HL-60/S4 treated with retinoic acid at 250 ng/mL for 4 days and 3 days (cell line): Measurements from ENCODE around the gene CDH22.

ENCODE experiments used
- in situ Hi-C: fragments of 300-500 bp; cut with MboI; formaldehyde crosslinking; loops from 2 replicates; pipeline ENCODE4 v1.7.0; 2022; ENCODE audit warnings: low sequenced_read_pairs

The CDH22 gene

GRCh38 chr20:46154796-46155195, 153.5 kb downstream of the CDH22 start:
- in situ Hi-C loops = no loop called here

GRCh38 chr20:46154305-46154704, 154.0 kb downstream of the CDH22 start:
- in situ Hi-C loops = no loop called here

GRCh38 chr20:46152824-46153586, 155.3 kb downstream of the CDH22 start:
- in situ Hi-C loops = no loop called here

GRCh38 chr20:46151936-46152335, 156.4 kb downstream of the CDH22 start:
- in situ Hi-C loops = no loop called here

- in situ Hi-C loops = no loop called here
Observed at GRCh38 chr20:46150943-46151342, 157.4 kb downstream of the CDH22 start.

GRCh38 chr20:46148313-46149208, 159.7 kb downstream of the CDH22 start:
- in situ Hi-C loops = no loop called here

- in situ Hi-C loops = no loop called here
Observed at GRCh38 chr20:46145713-46146112, 162.6 kb downstream of the CDH22 start.

- in situ Hi-C loops = no loop called here
Observed at GRCh38 chr20:46144432-46145025, 163.8 kb downstream of the CDH22 start.

- in situ Hi-C loops = no loop called here
Observed at GRCh38 chr20:46142124-46142523, 166.2 kb downstream of the CDH22 start.

- in situ Hi-C loops = no loop called here
Observed at GRCh38 chr20:46139908-46140482, 168.3 kb downstream of the CDH22 start.

- in situ Hi-C loops = no loop called here
Observed at GRCh38 chr20:46139266-46139889, 168.9 kb downstream of the CDH22 start.

- in situ Hi-C loops = no loop called here
Observed at GRCh38 chr20:46137816-46138215, 170.5 kb downstream of the CDH22 start.

GRCh38 chr20:46135856-46136633, 172.3 kb downstream of the CDH22 start:
- in situ Hi-C loops = no loop called here

GRCh38 chr20:46134716-46135115, 173.6 kb downstream of the CDH22 start:
- in situ Hi-C loops = no loop called here

- in situ Hi-C loops = no loop called here
Observed at GRCh38 chr20:46133886-46134654, 174.2 kb downstream of the CDH22 start.

- in situ Hi-C loops = no loop called here
Observed at GRCh38 chr20:46132705-46133120, 175.6 kb downstream of the CDH22 start.

GRCh38 chr20:46131396-46131795, 176.9 kb downstream of the CDH22 start:
- in situ Hi-C loops = no loop called here

GRCh38 chr20:46130534-46130933, 177.8 kb downstream of the CDH22 start:
- in situ Hi-C loops = no loop called here

GRCh38 chr20:46129955-46130481, 178.3 kb downstream of the CDH22 start:
- in situ Hi-C loops = loop anchor here (5.0 kb wide), 1 partner anchor 212 kb away; no protein-coding TSS in a partner anchor
